ENCODE measurements around the gene GPR153. TPM values are rescaled to one million over a fixed set of nuclear protein-coding genes. Genes with fewer than 3 reads are reported as not detected.

The GPR153 gene
- total and polyA plus RNA-seq, 9 donors: 9.8 to 22.1 (median 17.0) TPM

GRCh38 chr1:6251233-6251632, 9.7 kb downstream of the GPR153 start:
- no peaks in the 10 kb centered on the region for H3K9me3 ChIP-seq (replicated peaks; ENCODE audit: control insufficient read depth, low read depth, low read length)
- H3K27me3 ChIP-seq (ENCODE audit: control insufficient read depth, insufficient read depth, low read length): peaks cover 44% of the 10 kb centered on the region
- DNase-seq: no peak
- 52% methylated on average over 8 of the region's 19 CpGs for WGBS (ENCODE audit: insufficient coverage)
- peaks cover 20% of the 10 kb centered on the region for H3K4me1 ChIP-seq (ENCODE audit: control insufficient read depth, insufficient read depth, low read length)
- no peak overlapping the region for H3K4me3 ChIP-seq (ENCODE audit: low read length)
- H3K36me3 ChIP-seq (ENCODE audit: control insufficient read depth, insufficient read depth, low read length): peaks cover 16% of the 10 kb centered on the region
- no peak overlapping the region for H3K27ac ChIP-seq (ENCODE audit: low read length)

GRCh38 chr1:6249739-6250689, 10.9 kb downstream of the GPR153 start:
- peaks cover 16% of the 10 kb centered on the region for H3K36me3 ChIP-seq (ENCODE audit: control insufficient read depth, insufficient read depth, low read length)
- WGBS (ENCODE audit: insufficient coverage): 14% methylated on average over 66 of the region's 71 CpGs
- no peak for DNase-seq
- no peak overlapping the region for H3K27ac ChIP-seq (ENCODE audit: low read length)
- no peaks in the 10 kb centered on the region for H3K9me3 ChIP-seq (replicated peaks; ENCODE audit: control insufficient read depth, low read depth, low read length)
- peaks cover 29% of the 10 kb centered on the region for H3K4me1 ChIP-seq (ENCODE audit: control insufficient read depth, insufficient read depth, low read length)
- H3K4me3 ChIP-seq (ENCODE audit: low read length): no peak overlapping the region
- H3K27me3 ChIP-seq (ENCODE audit: control insufficient read depth, insufficient read depth, low read length): peaks cover 55% of the 10 kb centered on the region

GRCh38 chr1:6248932-6249738, 11.8 kb downstream of the GPR153 start:
- WGBS (ENCODE audit: insufficient coverage): 5% methylated on average over 96 of the region's 96 CpGs
- no peak for DNase-seq
- Histone ChIP-seq H3K4me1 (ENCODE audit: control insufficient read depth, insufficient read depth, low read length) (peaks cover 32% of the 10 kb centered on the region), H3K36me3 (ENCODE audit: control insufficient read depth, insufficient read depth, low read length) (peaks cover 8% of the 10 kb centered on the region), H3K9me3 (replicated peaks; ENCODE audit: control insufficient read depth, low read depth, low read length) (no peaks in the 10 kb centered on the region), H3K27ac (ENCODE audit: low read length) (no peak overlapping the region), H3K4me3 (ENCODE audit: low read length) (no peak overlapping the region), H3K27me3 (ENCODE audit: control insufficient read depth, insufficient read depth, low read length) (peaks cover 63% of the 10 kb centered on the region)

GRCh38 chr1:6248161-6248776, 12.6 kb downstream of the GPR153 start:
- 62% methylated on average over 13 of the region's 14 CpGs for WGBS (ENCODE audit: insufficient coverage)
- H3K4me1 ChIP-seq (ENCODE audit: control insufficient read depth, insufficient read depth, low read length): peaks cover 33% of the 10 kb centered on the region
- peaks cover 5% of the 10 kb centered on the region for H3K36me3 ChIP-seq (ENCODE audit: control insufficient read depth, insufficient read depth, low read length)

GRCh38 chr1:6247651-6248050, 13.2 kb downstream of the GPR153 start:
- H3K27me3 ChIP-seq (ENCODE audit: control insufficient read depth, insufficient read depth, low read length): peaks cover 78% of the 10 kb centered on the region
- H3K27ac ChIP-seq (ENCODE audit: low read length): no peak overlapping the region
- peaks cover 39% of the 10 kb centered on the region for H3K4me1 ChIP-seq (ENCODE audit: control insufficient read depth, insufficient read depth, low read length)
- no peaks in the 10 kb centered on the region for H3K36me3 ChIP-seq (ENCODE audit: control insufficient read depth, insufficient read depth, low read length)
- 71% methylated on average over 5 of the region's 5 CpGs for WGBS (ENCODE audit: insufficient coverage)
- no peaks in the 10 kb centered on the region for H3K9me3 ChIP-seq (replicated peaks; ENCODE audit: control insufficient read depth, low read depth, low read length)
- DNase-seq: no peak
- H3K4me3 ChIP-seq (ENCODE audit: low read length): no peak overlapping the region

More at GRCh38 chr1:6248161-6248776, 12.6 kb downstream of the GPR153 start:
- no peaks in the 10 kb centered on the region for H3K9me3 ChIP-seq (replicated peaks; ENCODE audit: control insufficient read depth, low read depth, low read length)
- no peak overlapping the region for H3K27ac ChIP-seq (ENCODE audit: low read length)
- H3K4me3 ChIP-seq (ENCODE audit: low read length): no peak overlapping the region
- H3K27me3 ChIP-seq (ENCODE audit: control insufficient read depth, insufficient read depth, low read length): peaks cover 72% of the 10 kb centered on the region
- no peak for DNase-seq

GRCh38 chr1:6246497-6247467, 14.1 kb downstream of the GPR153 start:
- Histone ChIP-seq H3K4me1 (ENCODE audit: control insufficient read depth, insufficient read depth, low read length) (peaks cover 43% of the 10 kb centered on the region), H3K36me3 (ENCODE audit: control insufficient read depth, insufficient read depth, low read length) (no peaks in the 10 kb centered on the region), H3K9me3 (replicated peaks; ENCODE audit: control insufficient read depth, low read depth, low read length) (no peaks in the 10 kb centered on the region), H3K27me3 (ENCODE audit: control insufficient read depth, insufficient read depth, low read length) (peaks cover 79% of the 10 kb centered on the region), H3K4me3 (ENCODE audit: low read length) (no peak overlapping the region), H3K27ac (ENCODE audit: low read length) (no peak overlapping the region)
- peak; percentile 85 for DNase-seq
- WGBS (ENCODE audit: insufficient coverage): under 1% methylated on average over 21 of the region's 30 CpGs

- under 1% methylated on average over 45 of the region's 49 CpGs for WGBS (ENCODE audit: insufficient coverage)
- H3K27me3 ChIP-seq (ENCODE audit: control insufficient read depth, insufficient read depth, low read length): peaks cover 84% of the 10 kb centered on the region
- H3K27ac ChIP-seq (ENCODE audit: low read length): no peak overlapping the region
- DNase-seq: no peak
- H3K36me3 ChIP-seq (ENCODE audit: control insufficient read depth, insufficient read depth, low read length): no peaks in the 10 kb centered on the region
- no peak overlapping the region for H3K4me3 ChIP-seq (ENCODE audit: low read length)
- no peaks in the 10 kb centered on the region for H3K9me3 ChIP-seq (replicated peaks; ENCODE audit: control insufficient read depth, low read depth, low read length)
- H3K4me1 ChIP-seq (ENCODE audit: control insufficient read depth, insufficient read depth, low read length): peaks cover 51% of the 10 kb centered on the region
Observed at GRCh38 chr1:6245869-6246496, 14.9 kb downstream of the GPR153 start.

- Histone ChIP-seq H3K4me1 (ENCODE audit: control insufficient read depth, insufficient read depth, low read length) (peaks cover 53% of the 10 kb centered on the region), H3K36me3 (ENCODE audit: control insufficient read depth, insufficient read depth, low read length) (no peaks in the 10 kb centered on the region), H3K27ac (ENCODE audit: low read length) (no peak overlapping the region), H3K9me3 (replicated peaks; ENCODE audit: control insufficient read depth, low read depth, low read length) (no peaks in the 10 kb centered on the region), H3K27me3 (ENCODE audit: control insufficient read depth, insufficient read depth, low read length) (peaks cover 86% of the 10 kb centered on the region), H3K4me3 (ENCODE audit: low read length) (no peak overlapping the region)
- DNase-seq: peak; percentile 85
- WGBS (ENCODE audit: insufficient coverage): 1% methylated on average over 64 of the region's 79 CpGs
Observed at GRCh38 chr1:6245086-6245868, 15.6 kb downstream of the GPR153 start.
